B cell (primary cell): ENCODE measurements around the gene PHACTR2.

Experiments
- CTCF ChIP-seq: fragments of 200-600 bp; IDR thresholded peaks from one replicate; pipeline ENCODE4 v1.8.0; 2022; ENCODE audit warnings: antibody characterized with exemption, mild to moderate bottlenecking
- EZH2 ChIP-seq: IDR thresholded peaks from 2 replicates; pipeline ENCODE4 v1.6.1; 2012; ENCODE audit warnings: borderline replicate concordance, low read depth, mild to moderate bottlenecking, moderate library complexity, low read length; ENCODE audit not compliant: insufficient read depth, poor library complexity, severe bottlenecking

GRCh38 chr6:143675946-143676345, 1.8 kb upstream of the PHACTR2 start:
- TF ChIP-seq CTCF: no peak
- TF ChIP-seq EZH2: no peak
